Kidney (tissue), 14 donors: Measurements from ENCODE around the gene CISD3. TPM values are rescaled to one million over a fixed set of nuclear protein-coding genes. Genes with fewer than 3 reads are reported as not detected.

Experiments used
- DNase-seq, 5 donors: peaks; one replicate each; pipeline ENCODE4 v3.0.0-alpha.2; 2013 to 2020
- FAIRE-seq: peaks from 2 replicates; lab custom pipeline; 2012; peaks lifted over from hg19 to GRCh38; lab: Jason Lieb, UNC
- H3K27ac ChIP-seq, 2 donors: one replicate each; pipeline ENCODE4 v1.7.0; 2013; ENCODE audit warnings: low read depth in 2 of 2, low read length in 2 of 2, inconsistent platforms in 1 of 2
- H3K27me3 ChIP-seq: one replicate; pipeline ENCODE4 v1.7.1; 2013; ENCODE audit warnings: low read length, inconsistent platforms; ENCODE audit not compliant: control insufficient read depth, insufficient read depth
- H3K36me3 ChIP-seq, 3 donors: one replicate each; pipeline versions ENCODE4 v1.7.0 to v1.7.1; 2013; ENCODE audit warnings: low read length in 3 of 3, control low read depth in 1 of 3, inconsistent platforms in 1 of 3; ENCODE audit not compliant: insufficient read depth in 3 of 3, control insufficient read depth in 2 of 3
- H3K4me1 ChIP-seq, 3 donors: one replicate each; pipeline versions ENCODE4 v1.7.0 to v1.7.1; 2013; ENCODE audit warnings: low read length in 3 of 3, inconsistent platforms in 1 of 3, low read depth in 1 of 3; ENCODE audit not compliant: control insufficient read depth in 2 of 3, insufficient read depth in 2 of 3
- H3K4me3 ChIP-seq, 3 donors: one replicate each; pipeline versions ENCODE4 v1.7.0 to v1.8.1; 2013; ENCODE audit warnings: low read length in 3 of 3, control low read depth in 1 of 3, inconsistent platforms in 1 of 3
- H3K9ac ChIP-seq, 3 donors: one replicate each; pipeline versions ENCODE4 v1.7.0 to v1.7.1; 2013; ENCODE audit warnings: low read length in 3 of 3, control low read depth in 1 of 3, inconsistent platforms in 1 of 3
- H3K9me3 ChIP-seq, 3 donors: one replicate each; pipeline versions ENCODE4 v1.7.0 to v1.7.1; 2013; ENCODE audit warnings: low read length in 3 of 3, control low read depth in 1 of 3, inconsistent platforms in 1 of 3; ENCODE audit not compliant: control insufficient read depth in 2 of 3, insufficient read depth in 1 of 3
- CTCF ChIP-seq: IDR thresholded peaks from 3 replicates; pipeline ENCODE4 v1.5.1; 2012; ENCODE audit warnings: mild to moderate bottlenecking, moderate library complexity, borderline replicate concordance; ENCODE audit not compliant: insufficient read depth; ENCODE audit errors: extremely low read depth
- intact Hi-C: fragments of 100-400 bp; cut with DNase I; formaldehyde crosslinking; loops from one replicate; pipeline ENCODE4 v1.11.1; 2022
- polyA plus RNA-seq: library from polyadenylated mRNA; stranded (reverse); fragments of 350-450 nt; fragmentation: Illumina TruSeq; extraction: RNeasy Lipid Tissue Mini Kit (QIAGEN cat#74804); gene quantifications from one replicate; pipeline ENCODE4 v1.2.3, GENCODE V29; 2014; ENCODE audit warnings: low read depth, low replicate concordance; ENCODE audit not compliant: insufficient read depth
- total RNA-seq: library from RNA; stranded (reverse); fragmentation: NEBNext Ultra II Directional; extraction: Animal tissue kit (Norgen Biotek cat#: 25700); gene quantifications from one replicate; pipeline ENCODE4 v1.2.1, GENCODE V29; 2021
- donor health status: control.
- donor health status: control.
- donor health status: control.
- donor health status: control.
- donor health status: control.
- donor health status: DM: yes; HTN: yes; CAD: no.
- donor health status: Normal renal cell carcinoma (clear cell type).

CISD3 gene
- total and polyA plus RNA-seq, 2 donors from 2014 or later, result 37.7 to 152 TPM

- H3K27ac ChIP-seq, result no peak overlapping the region
- no peak for TF ChIP-seq CTCF
- H3K36me3 ChIP-seq, result peaks cover 0 to 30% (median 24%) of the 10 kb centered on the region in 3 donors
- intact Hi-C loops, result no loop called here
- H3K27me3 ChIP-seq, result no peaks in the 10 kb centered on the region
- DNase-seq (no peak), FAIRE-seq (no peak)
- no peak overlapping the region for H3K4me3 ChIP-seq
- H3K9me3 ChIP-seq, result no peaks in the 10 kb centered on the region
- H3K4me1 ChIP-seq, result peaks cover 0 to 18% (median 0%) of the 10 kb centered on the region in 3 donors
- H3K9ac ChIP-seq, result no peak overlapping the region
These were observed 20.1 kb upstream of the CISD3 start for GRCh38 chr17:38709864-38710603.

DNA sequence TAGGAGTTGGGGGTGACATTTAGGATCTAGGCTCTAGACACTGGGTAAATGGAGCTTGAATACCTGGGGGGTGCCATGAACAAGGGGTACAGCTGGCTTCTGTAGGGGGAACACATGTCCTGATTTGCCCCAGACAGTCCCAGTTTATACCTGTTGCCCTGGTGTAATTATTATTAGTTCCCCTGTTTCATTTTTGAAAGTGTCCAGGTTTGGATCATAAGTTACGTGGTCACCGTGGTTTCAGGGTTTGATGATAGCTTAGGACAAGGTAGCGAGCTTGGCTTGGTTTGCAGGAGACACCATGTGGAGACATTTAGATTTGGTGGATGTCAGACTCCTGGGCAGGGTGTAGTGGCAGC lies 19.6 kb upstream of the CISD3 start:
- no peak overlapping the region for H3K9ac ChIP-seq
- no peak for TF ChIP-seq CTCF

DNA sequence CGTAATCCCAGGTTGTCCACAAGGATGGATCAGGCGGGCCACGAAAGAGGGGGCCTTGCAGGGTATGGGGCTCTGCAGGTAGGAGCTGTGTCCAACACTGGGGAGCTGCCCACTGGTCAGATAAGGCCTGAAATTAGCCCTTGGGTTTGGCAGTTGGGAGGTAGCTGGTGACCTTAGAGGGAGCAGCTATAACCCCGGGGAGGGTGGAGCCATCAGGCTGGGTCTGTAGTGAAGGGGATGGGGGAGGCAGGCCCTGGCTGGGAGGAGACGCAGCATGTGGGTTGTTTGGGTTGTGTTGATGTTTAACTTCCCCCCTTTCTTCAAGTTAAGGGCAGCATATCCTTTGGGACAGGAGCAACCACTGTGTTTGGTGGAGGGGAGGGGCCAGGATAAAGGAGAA lies 19.2 kb upstream of the CISD3 start:
- DNase-seq (peak in 2 of 5 donors; percentile 57 to 68), FAIRE-seq (no peak)
- intact Hi-C loops, result no loop called here
- H3K4me3 ChIP-seq, result no peak overlapping the region
- H3K4me1 ChIP-seq, result peaks cover 0 to 18% (median 0%) of the 10 kb centered on the region in 3 donors
- H3K9ac ChIP-seq, result no peak overlapping the region
- no peaks in the 10 kb centered on the region for H3K9me3 ChIP-seq
- H3K27me3 ChIP-seq, result no peaks in the 10 kb centered on the region
- no peak overlapping the region for H3K27ac ChIP-seq
- H3K36me3 ChIP-seq, result peaks cover 0 to 35% (median 27%) of the 10 kb centered on the region in 3 donors
- no peak for TF ChIP-seq CTCF

More for the DNA sequence above, 19.6 kb upstream of the CISD3 start:
- DNase-seq (no peak), FAIRE-seq (no peak)
- peaks cover 0 to 31% (median 24%) of the 10 kb centered on the region in 3 donors for H3K36me3 ChIP-seq
- no peak overlapping the region for H3K27ac ChIP-seq
- intact Hi-C loops, result no loop called here
- H3K9me3 ChIP-seq, result no peaks in the 10 kb centered on the region
- H3K4me1 ChIP-seq, result peaks cover 0 to 18% (median 0%) of the 10 kb centered on the region in 3 donors
- no peaks in the 10 kb centered on the region for H3K27me3 ChIP-seq
- H3K4me3 ChIP-seq, result no peak overlapping the region
